ENCODE results near the gene CPOX. TPM values are rescaled to one million over a fixed set of nuclear protein-coding genes. Genes with fewer than 3 reads are reported as not detected.

Gene CPOX
- total RNA-seq, 2 experiments from 2014 or later: 40.5 to 45.3 TPM

GRCh38 chr3:98612587-98612986 is 19.2 kb upstream of the CPOX start:
- DNase-seq (peak; percentile 22), ATAC-seq (no peak)
- CTCF ChIA-PET: interaction anchor here (0.9 to 4.5 kb wide), 5 partner anchors 11 to 201 kb away, joined by 3 to 19 read pairs (median 3); no protein-coding TSS in a partner anchor
- Mint-ChIP-seq H3K27me3 (no peaks in the 10 kb centered on the region), H3K4me3 (no peak overlapping the region), H3K27ac (no peak overlapping the region), H3K9me3 (peaks cover 8% of the 10 kb centered on the region), H3K36me3 (ENCODE audit: low read depth) (no peaks in the 10 kb centered on the region), H3K4me1 (ENCODE audit: low read depth) (no peaks in the 10 kb centered on the region)
- TF ChIP-seq, protein P1, sequence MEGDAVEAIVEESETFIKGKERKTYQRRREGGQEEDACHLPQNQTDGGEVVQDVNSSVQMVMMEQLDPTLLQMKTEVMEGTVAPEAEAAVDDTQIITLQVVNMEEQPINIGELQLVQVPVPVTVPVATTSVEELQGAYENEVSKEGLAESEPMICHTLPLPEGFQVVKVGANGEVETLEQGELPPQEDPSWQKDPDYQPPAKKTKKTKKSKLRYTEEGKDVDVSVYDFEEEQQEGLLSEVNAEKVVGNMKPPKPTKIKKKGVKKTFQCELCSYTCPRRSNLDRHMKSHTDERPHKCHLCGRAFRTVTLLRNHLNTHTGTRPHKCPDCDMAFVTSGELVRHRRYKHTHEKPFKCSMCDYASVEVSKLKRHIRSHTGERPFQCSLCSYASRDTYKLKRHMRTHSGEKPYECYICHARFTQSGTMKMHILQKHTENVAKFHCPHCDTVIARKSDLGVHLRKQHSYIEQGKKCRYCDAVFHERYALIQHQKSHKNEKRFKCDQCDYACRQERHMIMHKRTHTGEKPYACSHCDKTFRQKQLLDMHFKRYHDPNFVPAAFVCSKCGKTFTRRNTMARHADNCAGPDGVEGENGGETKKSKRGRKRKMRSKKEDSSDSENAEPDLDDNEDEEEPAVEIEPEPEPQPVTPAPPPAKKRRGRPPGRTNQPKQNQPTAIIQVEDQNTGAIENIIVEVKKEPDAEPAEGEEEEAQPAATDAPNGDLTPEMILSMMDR (IDR thresholded peaks at IDR 0.05): no peak
- POLR2A ChIA-PET: no interaction called here
- intact Hi-C loops (cut with micrococcal nuclease): no loop called here

DNA sequence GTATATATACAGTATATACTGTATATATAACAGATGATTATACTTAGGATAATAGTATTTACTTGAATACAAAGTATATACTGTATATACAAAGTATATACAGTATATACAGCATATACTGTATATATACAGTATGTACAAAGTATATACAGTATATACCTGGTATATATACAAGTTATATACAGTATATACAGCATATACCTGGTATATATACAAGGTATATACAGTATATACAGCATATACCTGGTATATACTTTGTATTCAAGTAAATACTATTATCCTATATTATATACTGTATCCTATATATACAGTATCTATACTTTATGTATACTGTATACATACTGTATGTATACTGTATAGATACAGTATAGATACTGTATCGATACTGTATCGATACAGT is 14.6 kb upstream of the CPOX start:
- CTCF ChIA-PET: no interaction called here
- no peaks in the 10 kb centered on the region for H3K4me1 Mint-ChIP-seq (ENCODE audit: low read depth)
- intact Hi-C loops (cut with micrococcal nuclease): no loop called here
- H3K27ac Mint-ChIP-seq: no peak overlapping the region
- TF ChIP-seq, protein P1 (IDR thresholded peaks at IDR 0.05): no peak
- ATAC-seq (no peak), DNase-seq (no peak)
- H3K36me3 Mint-ChIP-seq (ENCODE audit: low read depth): no peaks in the 10 kb centered on the region
- POLR2A ChIA-PET: no interaction called here
- H3K9me3 Mint-ChIP-seq: peaks cover 8% of the 10 kb centered on the region
- H3K4me3 Mint-ChIP-seq: no peak overlapping the region
- peaks cover 6% of the 10 kb centered on the region for H3K27me3 Mint-ChIP-seq

DNA sequence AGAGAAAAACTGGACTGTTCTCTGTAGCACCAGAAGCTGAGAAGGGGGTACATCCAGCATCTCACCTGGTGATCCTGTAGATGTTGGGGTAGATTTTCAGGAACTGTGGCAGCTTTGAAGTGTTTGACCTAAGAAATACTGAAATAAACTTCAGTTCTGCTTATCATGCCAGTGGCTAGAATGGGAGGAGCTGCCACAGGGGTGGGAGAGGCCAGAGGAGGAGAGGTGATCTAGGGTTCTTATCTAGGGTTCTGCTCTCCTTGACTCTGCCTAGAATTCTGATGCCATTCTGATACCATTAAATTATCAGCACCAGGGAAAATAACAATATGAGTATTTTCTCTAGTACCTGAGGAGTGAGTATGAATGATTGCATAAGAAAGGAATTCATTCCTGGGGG is 10.2 kb upstream of the CPOX start:
- no peak for ATAC-seq
- H3K9me3 Mint-ChIP-seq: no peaks in the 10 kb centered on the region
- H3K4me1 Mint-ChIP-seq (ENCODE audit: low read depth): peaks cover 3% of the 10 kb centered on the region
- H3K36me3 Mint-ChIP-seq (ENCODE audit: low read depth): no peaks in the 10 kb centered on the region
- ChIA-PET CTCF (interaction anchor here (0.9 to 7.5 kb wide), 5 partner anchors 18 to 271 kb away, joined by 4 to 98 read pairs (median 5); no protein-coding TSS in a partner anchor), POLR2A (no interaction called here)
- H3K27ac Mint-ChIP-seq: no peak overlapping the region
- TF ChIP-seq, protein P1 (IDR thresholded peaks at IDR 0.05): no peak
- intact Hi-C loops (cut with micrococcal nuclease): loop anchor here (2.0 to 5.0 kb wide), 2 partner anchors 209 to 566 kb away; partner anchors contain the start of gene GABRR3
- peaks cover 6% of the 10 kb centered on the region for H3K27me3 Mint-ChIP-seq
- DNase-seq: no peak
- H3K4me3 Mint-ChIP-seq: no peak overlapping the region

DNA sequence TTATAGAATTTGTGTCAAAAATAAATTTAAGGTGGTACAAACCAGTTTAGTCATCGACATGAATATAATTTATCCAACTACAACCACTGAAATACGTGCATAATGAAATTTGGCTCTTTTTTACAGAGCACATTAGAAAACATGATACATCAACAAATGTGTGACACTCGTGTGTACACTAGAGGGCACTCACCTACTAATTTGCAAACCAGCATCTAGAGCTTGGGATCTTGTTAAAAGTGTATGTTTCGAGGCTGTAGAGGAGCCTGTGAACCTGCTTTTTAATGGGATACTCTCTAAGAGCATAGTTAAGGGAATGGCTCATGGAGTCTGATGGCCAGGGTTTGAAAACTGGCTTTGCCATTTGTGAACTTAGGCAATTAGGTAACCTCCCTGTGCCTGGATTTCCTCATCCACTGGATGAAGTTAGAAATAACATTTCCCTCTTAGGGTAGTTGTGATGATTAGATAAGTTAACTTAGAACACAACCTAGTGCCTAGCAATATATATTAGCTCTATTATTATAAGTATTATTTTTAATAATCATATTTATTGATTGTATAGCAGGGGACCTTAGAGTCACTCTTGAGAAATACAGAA is 8.8 kb upstream of the CPOX start:
- TF ChIP-seq, protein P1 (IDR thresholded peaks at IDR 0.05): peak; percentile 76
- H3K27me3 Mint-ChIP-seq: peaks cover 3% of the 10 kb centered on the region
- DNase-seq (peak; percentile 41), ATAC-seq (peak; percentile 60)
- POLR2A ChIA-PET: no interaction called here
- CTCF ChIA-PET: interaction anchor here (0.6 to 7.5 kb wide), 37 partner anchors 9 to 874 kb away, joined by 3 to 98 read pairs (median 4); partner anchors contain the start of gene CPOX
- H3K4me3 Mint-ChIP-seq: no peak overlapping the region
- H3K36me3 Mint-ChIP-seq (ENCODE audit: low read depth): no peaks in the 10 kb centered on the region
- peaks cover 3% of the 10 kb centered on the region for H3K4me1 Mint-ChIP-seq (ENCODE audit: low read depth)
- H3K9me3 Mint-ChIP-seq: no peaks in the 10 kb centered on the region
- intact Hi-C loops (cut with micrococcal nuclease): loop anchor here (2.0 to 5.0 kb wide), 2 partner anchors 211 to 565 kb away; partner anchors contain the start of gene GABRR3
- no peak overlapping the region for H3K27ac Mint-ChIP-seq

GRCh38 chr3:98601180-98601579 is 7.8 kb upstream of the CPOX start:
- Mint-ChIP-seq H3K4me3 (no peak overlapping the region), H3K27me3 (peaks cover 3% of the 10 kb centered on the region), H3K4me1 (ENCODE audit: low read depth) (peaks cover 7% of the 10 kb centered on the region), H3K36me3 (ENCODE audit: low read depth) (no peaks in the 10 kb centered on the region), H3K27ac (no peak overlapping the region), H3K9me3 (no peaks in the 10 kb centered on the region)
- DNase-seq (no peak), ATAC-seq (no peak)
- POLR2A ChIA-PET: no interaction called here
- TF ChIP-seq, protein P1 (IDR thresholded peaks at IDR 0.05): no peak
- CTCF ChIA-PET: interaction anchor here (0.6 to 7.5 kb wide), 17 partner anchors 8 to 873 kb away, joined by 3 to 98 read pairs (median 6); partner anchors contain the start of gene CPOX
- intact Hi-C loops (cut with micrococcal nuclease): loop anchor here (5.0 kb wide), 1 partner anchor 564 kb away; the partner anchor contains the start of gene GABRR3
